Nephron progenitor cell (in vitro differentiated cells): ENCODE data around the gene USP20.
A peak's percentile ranks its signal among the peaks of the same experiment; 100 is the strongest.

ENCODE experiments used
- DNase-seq: peaks from one replicate; pipeline ENCODE4 v3.0.0; 2021
- H3K27ac Mint-ChIP-seq: 2 replicates; pipeline ENCODE4 v1.8.0; 2021; ENCODE audit warnings: mild to moderate bottlenecking, moderate library complexity, mixed read lengths
- H3K27me3 Mint-ChIP-seq: 2 replicates; pipeline ENCODE4 v1.8.0; 2021; ENCODE audit warnings: mild to moderate bottlenecking, low read depth, mixed read lengths; ENCODE audit not compliant: poor library complexity
- H3K36me3 Mint-ChIP-seq: 2 replicates; pipeline ENCODE4 v1.8.0; 2021; ENCODE audit warnings: low read depth, mixed read lengths
- H3K4me1 Mint-ChIP-seq: 2 replicates; pipeline ENCODE4 v1.8.0; 2021; ENCODE audit warnings: mixed read lengths
- H3K4me3 Mint-ChIP-seq: 2 replicates; pipeline ENCODE4 v1.8.0; 2021; ENCODE audit warnings: mild to moderate bottlenecking, moderate library complexity, mixed read lengths
- H3K9me3 Mint-ChIP-seq: 2 replicates; pipeline ENCODE4 v1.8.0; 2021; ENCODE audit warnings: mild to moderate bottlenecking, moderate library complexity, mixed read lengths
- CTCF ChIP-seq: fragments of 200-600 bp; sonication (generic); IDR thresholded peaks from 2 replicates; pipeline ENCODE4 v1.5.0; 2021; ENCODE audit warnings: antibody characterized with exemption

USP20 gene

GRCh38 chr9:129918296-129918950, 83.2 kb downstream of the USP20 start:
- Mint-ChIP-seq H3K27ac (peak overlapping the region; percentile 58), H3K4me3 (no peak overlapping the region), H3K4me1 (peaks cover 7% of the 10 kb centered on the region), H3K27me3 (no peaks in the 10 kb centered on the region), H3K36me3 (peaks cover 36% of the 10 kb centered on the region), H3K9me3 (no peaks in the 10 kb centered on the region)
- TF ChIP-seq CTCF: no peak
- DNase-seq: no peak

- Mint-ChIP-seq H3K27ac (no peak overlapping the region), H3K4me3 (no peak overlapping the region)
Observed at GRCh38 chr9:129919277-129919676, 84.0 kb downstream of the USP20 start.

GRCh38 chr9:129919841-129920240, 84.6 kb downstream of the USP20 start:
- H3K9me3 Mint-ChIP-seq: no peaks in the 10 kb centered on the region
- peaks cover 11% of the 10 kb centered on the region for H3K4me1 Mint-ChIP-seq
- no peak for DNase-seq
- no peaks in the 10 kb centered on the region for H3K27me3 Mint-ChIP-seq
- peaks cover 50% of the 10 kb centered on the region for H3K36me3 Mint-ChIP-seq
- H3K27ac Mint-ChIP-seq: peak overlapping the region; percentile 8
- H3K4me3 Mint-ChIP-seq: no peak overlapping the region
- TF ChIP-seq CTCF: no peak

More at GRCh38 chr9:129919277-129919676, 84.0 kb downstream of the USP20 start:
- Mint-ChIP-seq H3K4me1 (peaks cover 7% of the 10 kb centered on the region), H3K27me3 (no peaks in the 10 kb centered on the region), H3K9me3 (no peaks in the 10 kb centered on the region), H3K36me3 (peaks cover 44% of the 10 kb centered on the region)
- DNase-seq: no peak
- no peak for TF ChIP-seq CTCF

GRCh38 chr9:129921905-129922304, 86.6 kb downstream of the USP20 start:
- Mint-ChIP-seq H3K27ac (peak overlapping the region; percentile 61), H3K27me3 (no peaks in the 10 kb centered on the region), H3K4me3 (no peak overlapping the region), H3K9me3 (no peaks in the 10 kb centered on the region), H3K4me1 (peaks cover 11% of the 10 kb centered on the region), H3K36me3 (peaks cover 61% of the 10 kb centered on the region)
- no peak for DNase-seq
- no peak for TF ChIP-seq CTCF

GRCh38 chr9:129923589-129923988, 88.3 kb downstream of the USP20 start:
- DNase-seq: no peak
- Mint-ChIP-seq H3K9me3 (no peaks in the 10 kb centered on the region), H3K27me3 (no peaks in the 10 kb centered on the region), H3K4me3 (no peak overlapping the region), H3K4me1 (peaks cover 8% of the 10 kb centered on the region), H3K36me3 (peaks cover 56% of the 10 kb centered on the region), H3K27ac (no peak overlapping the region)
- no peak for TF ChIP-seq CTCF

- TF ChIP-seq CTCF: no peak
- Mint-ChIP-seq H3K4me3 (no peak overlapping the region), H3K27me3 (no peaks in the 10 kb centered on the region), H3K27ac (no peak overlapping the region), H3K4me1 (peaks cover 28% of the 10 kb centered on the region), H3K9me3 (no peaks in the 10 kb centered on the region), H3K36me3 (peaks cover 36% of the 10 kb centered on the region)
- DNase-seq: no peak
Observed at GRCh38 chr9:129929496-129930125, 94.4 kb downstream of the USP20 start.
